Hippocampal formation (tissue), 2 donors: Measurements from ENCODE around the gene FUT3.

Experiments used
- DNase-seq, 2 donors: peaks; one replicate each; lab custom pipeline; 2025; lab: John Stamatoyannopoulos, UW

The FUT3 gene

GRCh38 chr19:5825178-5825577 is 26.1 kb downstream of the FUT3 start:
- no peak for DNase-seq

- no peak for DNase-seq
Observed at GRCh38 chr19:5824751-5825150, 26.5 kb downstream of the FUT3 start.

- no peak for DNase-seq
Observed at GRCh38 chr19:5823579-5824281, 27.5 kb downstream of the FUT3 start.

GRCh38 chr19:5822181-5822844 is 28.9 kb downstream of the FUT3 start:
- DNase-seq, result no peak

GRCh38 chr19:5821521-5822180 is 29.6 kb downstream of the FUT3 start:
- DNase-seq, result no peak

- no peak for DNase-seq
Observed at GRCh38 chr19:5820785-5821184, 30.5 kb downstream of the FUT3 start.

GRCh38 chr19:5818594-5818993 is 32.7 kb downstream of the FUT3 start:
- DNase-seq, result no peak

GRCh38 chr19:5817218-5817617 is 34.0 kb downstream of the FUT3 start:
- no peak for DNase-seq

GRCh38 chr19:5814852-5815246 is 36.4 kb downstream of the FUT3 start:
- no peak for DNase-seq

- DNase-seq, result no peak
Observed at GRCh38 chr19:5814123-5814851, 37.0 kb downstream of the FUT3 start.

GRCh38 chr19:5811117-5811516 is 40.1 kb downstream of the FUT3 start:
- no peak for DNase-seq

- no peak for DNase-seq
Observed at GRCh38 chr19:5809469-5809868, 41.8 kb downstream of the FUT3 start.

GRCh38 chr19:5809053-5809452 is 42.2 kb downstream of the FUT3 start:
- DNase-seq, result no peak

- no peak for DNase-seq
Observed at GRCh38 chr19:5808120-5808816, 43.0 kb downstream of the FUT3 start.

- DNase-seq, result no peak
Observed at GRCh38 chr19:5806905-5807304, 44.3 kb downstream of the FUT3 start.

- DNase-seq, result no peak
Observed at GRCh38 chr19:5806133-5806489, 45.1 kb downstream of the FUT3 start.

GRCh38 chr19:5805462-5806132 is 45.7 kb downstream of the FUT3 start:
- no peak for DNase-seq

GRCh38 chr19:5804516-5805461 is 46.5 kb downstream of the FUT3 start, which contains the start of gene NRTN:
NRTN (plus strand) TSS chr19:5805067; CDS start chr19:5824166, 19,099 bp downstream.
- no peak for DNase-seq

GRCh38 chr19:5803752-5804515 is 47.3 kb downstream of the FUT3 start:
- peak in 1 of 2 donors; percentile 44 for DNase-seq

- no peak for DNase-seq
Observed at GRCh38 chr19:5803441-5803751, 47.9 kb downstream of the FUT3 start.
